ENCODE data around the gene NEK7. TPM values are rescaled to one million over a fixed set of nuclear protein-coding genes. Genes with fewer than 3 reads are reported as not detected.

The NEK7 gene
- polyA plus RNA-seq, 1 donor (not counting 4 experiments of a cell fraction or from before 2014, with no cell fraction given): 56.8 TPM

DNA sequence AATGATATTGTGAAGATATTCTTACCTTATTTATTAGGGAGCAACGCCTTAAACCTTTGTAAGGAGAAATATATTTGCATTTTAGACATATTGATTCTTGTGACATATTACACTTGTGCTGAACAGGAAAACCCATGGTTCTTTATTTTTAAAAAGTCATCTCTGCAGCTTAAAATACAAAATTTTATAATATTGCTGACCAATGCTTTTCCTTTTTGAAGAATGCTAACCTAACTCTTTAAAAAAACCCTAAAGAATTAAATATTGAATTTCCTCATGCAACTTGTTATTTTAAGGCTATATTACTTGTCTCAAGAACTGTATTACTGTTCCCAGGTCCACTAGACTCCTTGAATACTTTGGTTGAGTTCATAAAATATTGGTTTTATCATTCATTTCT, 99.0 kb downstream of the NEK7 start:
- Histone ChIP-seq H3K4me2 (ENCODE audit: control insufficient read depth, extremely low read depth, insufficient read depth, low read depth, low read length) (no peak overlapping the region), H3K4me1 (ENCODE audit: control insufficient read depth, extremely low read depth, insufficient read depth, low read length) (peaks cover 36% of the 10 kb centered on the region), H3K9me1 (ENCODE audit: control insufficient read depth, extremely low read depth, insufficient read depth, low read length) (no peaks in the 10 kb centered on the region), H3K79me2 (ENCODE audit: control insufficient read depth, insufficient read depth, low read length) (peaks cover 10% of the 10 kb centered on the region), H3K4me3 (ENCODE audit: control insufficient read depth in 2 of 3, extremely low read depth in 1 of 3, insufficient read depth in 2 of 3, low read depth in 1 of 3, low read length in 3 of 3) (no peak overlapping the region), H2AFZ (ENCODE audit: control insufficient read depth, low read length) (no peak overlapping the region), H4K20me1 (ENCODE audit: control insufficient read depth, extremely low read depth, insufficient read depth, low read length) (no peaks in the 10 kb centered on the region), H3K36me3 (ENCODE audit: control insufficient read depth in 2 of 2, extremely low read depth in 1 of 2, insufficient read depth in 2 of 2, low read length in 2 of 2) (no peaks in the 10 kb centered on the region), H3K27ac (ENCODE audit: control insufficient read depth, insufficient read depth, low read length) (no peak overlapping the region), H3K27me3 (ENCODE audit: control insufficient read depth, extremely low read depth, insufficient read depth, low read length) (no peaks in the 10 kb centered on the region), H3K9me3 (ENCODE audit: control insufficient read depth, low read depth, low read length) (no peaks in the 10 kb centered on the region), H3K9ac (ENCODE audit: control insufficient read depth, extremely low read depth, insufficient read depth, low read length) (no peak overlapping the region)
- no peak for TF ChIP-seq EZH2 (IDR thresholded peaks at IDR 0.05; ENCODE audit: low read length)
- no peak for TF ChIP-seq CTCF (optimal IDR thresholded peaks at IDR 0.05 in 1 of 3, IDR thresholded peaks at IDR 0.05 in 1 of 3, conservative IDR thresholded peaks at IDR 0.05 in 1 of 3; ENCODE audit: extremely low read depth in 1 of 3, insufficient read depth in 2 of 3, low read length in 3 of 3)
- no peak for FAIRE-seq
- dilution Hi-C loops (cut with MboI; ENCODE audit: extremely low pct_ligation_motif_present, low sequenced_read_pairs): no loop called here
- no peak for DNase-seq (ENCODE audit: low read depth, low spot score)

- Histone ChIP-seq H3K27ac (ENCODE audit: control insufficient read depth, insufficient read depth, low read length) (peak overlapping the region; percentile 66), H3K9me3 (ENCODE audit: control insufficient read depth, low read depth, low read length) (no peaks in the 10 kb centered on the region), H4K20me1 (ENCODE audit: control insufficient read depth, extremely low read depth, insufficient read depth, low read length) (no peaks in the 10 kb centered on the region), H3K79me2 (ENCODE audit: control insufficient read depth, insufficient read depth, low read length) (peaks cover 10% of the 10 kb centered on the region), H3K36me3 (ENCODE audit: control insufficient read depth in 2 of 2, extremely low read depth in 1 of 2, insufficient read depth in 2 of 2, low read length in 2 of 2) (no peaks in the 10 kb centered on the region), H3K27me3 (ENCODE audit: control insufficient read depth, extremely low read depth, insufficient read depth, low read length) (no peaks in the 10 kb centered on the region), H2AFZ (ENCODE audit: control insufficient read depth, low read length) (peak overlapping the region; percentile 2), H3K4me1 (ENCODE audit: control insufficient read depth, extremely low read depth, insufficient read depth, low read length) (peaks cover 27% of the 10 kb centered on the region), H3K4me3 (ENCODE audit: control insufficient read depth in 2 of 3, extremely low read depth in 1 of 3, insufficient read depth in 2 of 3, low read depth in 1 of 3, low read length in 3 of 3) (peak overlapping the region in 2 of 3 experiments; percentile 25 to 46), H3K9ac (ENCODE audit: control insufficient read depth, extremely low read depth, insufficient read depth, low read length) (peak overlapping the region; percentile 54), H3K9me1 (ENCODE audit: control insufficient read depth, extremely low read depth, insufficient read depth, low read length) (no peaks in the 10 kb centered on the region), H3K4me2 (ENCODE audit: control insufficient read depth, extremely low read depth, insufficient read depth, low read depth, low read length) (peak overlapping the region; percentile 76)
- FAIRE-seq: no peak
- dilution Hi-C loops (cut with MboI; ENCODE audit: extremely low pct_ligation_motif_present, low sequenced_read_pairs): no loop called here
- TF ChIP-seq CTCF (optimal IDR thresholded peaks at IDR 0.05 in 1 of 3, IDR thresholded peaks at IDR 0.05 in 1 of 3, conservative IDR thresholded peaks at IDR 0.05 in 1 of 3; ENCODE audit: extremely low read depth in 1 of 3, insufficient read depth in 2 of 3, low read length in 3 of 3) (no peak), EZH2 (IDR thresholded peaks at IDR 0.05; ENCODE audit: low read length) (no peak)
- DNase-seq (ENCODE audit: low read depth, low spot score): no peak
Observed at GRCh38 chr1:198258491-198258890, 101.7 kb downstream of the NEK7 start.

Data from keratinocyte (primary cell).